A549 (cell line): ENCODE results near the gene KRT84. TPM values are rescaled to one million over a fixed set of nuclear protein-coding genes. Genes with fewer than 3 reads are reported as not detected.
A peak's percentile ranks its signal among the peaks of the same experiment; 100 is the strongest.

Source experiments
- ATAC-seq, 2 experiments: fragments of 200-7000 bp in 1 of 2; fragments of >200 bp in 1 of 2; cut with Nextera tagmentation in 1 of 2; cut with Tn5 transposase in 1 of 2; 3 replicates each; pipeline versions ENCODE4 v1.8.0 to v1.9.1; 2018 to 2020; ENCODE audit warnings: mild to moderate bottlenecking in 1 of 2, moderate library complexity in 1 of 2
- CTCF ChIA-PET: fragments of 300-600 bp; sonication (Branson Sonifier 250); formaldehyde crosslinking; extraction: SDS; loops from one replicate; lab custom pipeline; 2021; ENCODE audit warnings: antibody characterized with exemption, inconsistent platforms; lab: Yijun Ruan, JAX
- POLR2A ChIA-PET: fragments of 350-600 bp; formaldehyde crosslinking; extraction: SDS; loops from one replicate; lab custom pipeline; 2021; ENCODE audit warnings: antibody characterized with exemption, inconsistent platforms; lab: Yijun Ruan, JAX
- DNase-seq, 2 experiments: peaks; one replicate each; pipeline versions ENCODE4 v3.0.0 to v3.0.0-alpha.2; 2011 to 2016; ENCODE audit warnings: low read depth in 1 of 2, low spot score in 1 of 2
- FAIRE-seq: peaks from 2 replicates; lab custom pipeline; 2011; peaks lifted over from hg19 to GRCh38; lab: Jason Lieb, UNC
- H3K27ac ChIP-seq, 2 experiments: fragments of >200 bp; sonication (Bioruptor Twin); formaldehyde crosslinking; 3 replicates each; pipeline ENCODE4 v1.5.1; 2016 to 2017
- H3K4me1 ChIP-seq: fragments of >200 bp; sonication (Bioruptor Twin); formaldehyde crosslinking; 3 replicates; pipeline ENCODE4 v1.6.1; 2016
- H3K4me2 ChIP-seq: fragments of >200 bp; sonication (Bioruptor Twin); formaldehyde crosslinking; 3 replicates; pipeline ENCODE4 v1.6.1; 2016
- H3K4me3 ChIP-seq: fragments of >200 bp; sonication (Bioruptor Twin); formaldehyde crosslinking; 3 replicates; pipeline ENCODE4 v1.5.1; 2016
- H3K9me3 ChIP-seq: fragments of >200 bp; sonication (Bioruptor Twin); formaldehyde crosslinking; 3 replicates; pipeline ENCODE4 v1.6.1; 2016
- ATOH8 ChIP-seq: fragments of 250-450 bp; sonication (Bioruptor Pico); IDR thresholded peaks from 2 replicates; pipeline ENCODE4 v1.5.0; 2020; ENCODE audit warnings: low read depth, mild to moderate bottlenecking, moderate library complexity
- CEBPB ChIP-seq, 2 experiments: fragments of >200 bp in 1 of 2; sonication (Bioruptor Twin) in 1 of 2; formaldehyde crosslinking in 1 of 2; IDR thresholded peaks; 2 replicates each; pipeline ENCODE4 v1.6.1; 2012 to 2016
- FOXS1 ChIP-seq: fragments of 250-450 bp; sonication (Bioruptor Pico); IDR thresholded peaks from 2 replicates; pipeline ENCODE4 v1.5.0; 2020; ENCODE audit warnings: mild to moderate bottlenecking, moderate library complexity
- HEYL ChIP-seq: fragments of 250-450 bp; sonication (Bioruptor Pico); IDR thresholded peaks from 2 replicates; pipeline ENCODE4 v1.8.0; 2021; ENCODE audit warnings: mild to moderate bottlenecking, moderate library complexity
- JUNB ChIP-seq: fragments of >200 bp; sonication (Bioruptor Twin); formaldehyde crosslinking; IDR thresholded peaks from 2 replicates; pipeline ENCODE4 v1.6.1; 2016
- KDM1A ChIP-seq: fragments of 200-600 bp; sonication (generic); IDR thresholded peaks from 2 replicates; pipeline ENCODE4 v1.6.1; 2016; ENCODE audit warnings: low read depth, mild to moderate bottlenecking
- NR3C1 ChIP-seq: fragments of >200 bp; sonication (Bioruptor Twin); formaldehyde crosslinking; IDR thresholded peaks from 3 replicates; pipeline ENCODE4 v1.6.1; 2017
- POLR2A ChIP-seq: IDR thresholded peaks from 2 replicates; pipeline ENCODE4 v1.6.1; 2012; ENCODE audit warnings: mild to moderate bottlenecking, low read length
- POLR2AphosphoS2 ChIP-seq: conservative IDR thresholded peaks from 2 replicates; pipeline ENCODE4 v1.6.1; 2012; ENCODE audit warnings: low read length, improper control_type of control experiment, inconsistent platforms
- RAD21 ChIP-seq, 2 experiments: fragments of >200 bp in 1 of 2; sonication (Bioruptor Twin) in 1 of 2; formaldehyde crosslinking in 1 of 2; IDR thresholded peaks in 1 of 2; conservative IDR thresholded peaks in 1 of 2; 2 replicates in 1 of 2; 3 replicates in 1 of 2; pipeline ENCODE4 v1.6.1; 2012 to 2018; ENCODE audit warnings: inconsistent platforms in 1 of 2
- TFCP2L1 ChIP-seq: fragments of 250-450 bp; sonication (Bioruptor Pico); IDR thresholded peaks from 2 replicates; pipeline ENCODE4 v1.5.0; 2021; ENCODE audit warnings: mild to moderate bottlenecking
- USF2 ChIP-seq: fragments of 450-650 bp; IDR thresholded peaks from 2 replicates; pipeline ENCODE4 v1.6.1; 2014; ENCODE audit warnings: antibody characterized with exemption
- ZNF302 ChIP-seq: fragments of 250-450 bp; sonication (Bioruptor Pico); IDR thresholded peaks from 2 replicates; pipeline ENCODE4 v1.9.0; 2021; ENCODE audit warnings: inconsistent platforms, mild to moderate bottlenecking, moderate library complexity
- WGBS: methylation state at CpG from one replicate; pipeline ENCODE4 v1.1.6; 2017; ENCODE audit errors: missing lambda C conversion rate; 5-methylcytosine and 5-hydroxymethylcytosine counted together
- polyA minus RNA-seq: library from RNA; depleted of rRNA, polyadenylated mRNA; stranded (reverse); fragments of >200 nt; gene quantifications from 2 replicates; pipeline ENCODE4 v1.2.3, GENCODE V29; 2011; rRNA and poly(A)+ RNA removed
- polyA plus RNA-seq, 4 experiments: library from polyadenylated mRNA; depleted of rRNA in 3 of 4; stranded (reverse); fragments of >200 nt; fragmentation: RNase III in 1 of 4; extraction: RNeasy Plus Mini Kit Qiagen cat#74134 plus additional on column Dnase treatment in 1 of 4; gene quantifications; 2 replicates in 3 of 4; 3 replicates in 1 of 4; pipeline ENCODE4 v1.2.3, GENCODE V29; 2011 to 2017
- TF ChIP-seq, protein P1 (sequence below): fragments of 200-600 bp; sonication (generic); IDR thresholded peaks from 2 replicates; pipeline ENCODE4 v1.6.1; 2016; ENCODE audit warnings: antibody characterized with exemption, mild to moderate bottlenecking, moderate library complexity
- TF ChIP-seq, protein P2 (sequence below): IDR thresholded peaks from 2 replicates; pipeline ENCODE4 v1.6.1; 2012; ENCODE audit warnings: low read depth, borderline replicate concordance

Gene KRT84
- polyA plus RNA-seq (2011; rRNA removed) = not detected in 2 replicates
- 0.01 and 0.03 TPM in 2 replicates for polyA plus RNA-seq (2012; cell fraction: cytosol; rRNA removed)
- 0.02 and 0.05 TPM in 2 replicates for polyA plus RNA-seq (2012; cell fraction: nucleus; rRNA removed)
- not detected in 3 replicates for polyA plus RNA-seq (2017; fragmentation: RNase III; extraction: RNeasy Plus Mini Kit Qiagen cat#74134 plus additional on column Dnase treatment)
- polyA minus RNA-seq = not detected in 2 replicates

GRCh38 chr12:52385226-52385702 is at the start of gene KRT84:
TSS of gene KRT84 (minus strand) at chr12:52385652. CDS start at chr12:52385585, 67 bp downstream.
- no peak for ATAC-seq

GRCh38 chr12:52434760-52435530 is 49.5 kb upstream of the KRT84 start:
- ChIA-PET POLR2A (no interaction called here), CTCF (interaction anchor here (0.9 to 1.1 kb wide), 5 partner anchors 13 to 432 kb away, joined by 3 to 4 read pairs (median 3); no protein-coding TSS in a partner anchor)
- FAIRE-seq (peak; percentile 39), DNase-seq (no peak), ATAC-seq (no peak)
- Histone ChIP-seq H3K9me3 (no peaks in the 10 kb centered on the region), H3K4me1 (no peaks in the 10 kb centered on the region), H3K27ac (no peak overlapping the region), H3K4me2 (no peak overlapping the region), H3K4me3 (no peak overlapping the region)
- no peak for TF ChIP-seq POLR2AphosphoS2
- no peak for TF ChIP-seq KDM1A
- TF ChIP-seq RAD21 (conservative IDR thresholded peaks at IDR 0.05 in 1 of 2, IDR thresholded peaks at IDR 0.05 in 1 of 2) = no peak
- TF ChIP-seq CEBPB (IDR thresholded peaks at IDR 0.05) = 0 out of 4 replicates have a peak, but pooled peaks of 1 of the 2 experiments have one; percentile 15
- WGBS = 82% methylated on average over 6 of the region's 6 CpGs

More at GRCh38 chr12:52385226-52385702, at the start of gene KRT84:
- no peak within 1 kb of the TSS for H3K4me3 ChIP-seq
- FAIRE-seq = no peak
- no peak for DNase-seq
- ChIA-PET POLR2A (no interaction called here), CTCF (interaction anchor here (0.9 to 46.1 kb wide), 8 partner anchors 11 to 595 kb away, joined by 3 to 1221 read pairs (median 4); no protein-coding TSS in a partner anchor)
- no peak within 1 kb of the TSS for H3K27ac ChIP-seq
- 91% methylated on average over 11 of the region's 11 CpGs for WGBS
- H3K4me2 ChIP-seq = no peak within 1 kb of the TSS
- TF ChIP-seq JUNB = no peak
- TF ChIP-seq USF2 = no peak
- TF ChIP-seq POLR2A = no peak
- TF ChIP-seq CEBPB (IDR thresholded peaks at IDR 0.05) = no peak
- no peak for TF ChIP-seq HEYL (CRISPR knock-in tag)
- TF ChIP-seq NR3C1 = no peak
- TF ChIP-seq, protein P1, sequence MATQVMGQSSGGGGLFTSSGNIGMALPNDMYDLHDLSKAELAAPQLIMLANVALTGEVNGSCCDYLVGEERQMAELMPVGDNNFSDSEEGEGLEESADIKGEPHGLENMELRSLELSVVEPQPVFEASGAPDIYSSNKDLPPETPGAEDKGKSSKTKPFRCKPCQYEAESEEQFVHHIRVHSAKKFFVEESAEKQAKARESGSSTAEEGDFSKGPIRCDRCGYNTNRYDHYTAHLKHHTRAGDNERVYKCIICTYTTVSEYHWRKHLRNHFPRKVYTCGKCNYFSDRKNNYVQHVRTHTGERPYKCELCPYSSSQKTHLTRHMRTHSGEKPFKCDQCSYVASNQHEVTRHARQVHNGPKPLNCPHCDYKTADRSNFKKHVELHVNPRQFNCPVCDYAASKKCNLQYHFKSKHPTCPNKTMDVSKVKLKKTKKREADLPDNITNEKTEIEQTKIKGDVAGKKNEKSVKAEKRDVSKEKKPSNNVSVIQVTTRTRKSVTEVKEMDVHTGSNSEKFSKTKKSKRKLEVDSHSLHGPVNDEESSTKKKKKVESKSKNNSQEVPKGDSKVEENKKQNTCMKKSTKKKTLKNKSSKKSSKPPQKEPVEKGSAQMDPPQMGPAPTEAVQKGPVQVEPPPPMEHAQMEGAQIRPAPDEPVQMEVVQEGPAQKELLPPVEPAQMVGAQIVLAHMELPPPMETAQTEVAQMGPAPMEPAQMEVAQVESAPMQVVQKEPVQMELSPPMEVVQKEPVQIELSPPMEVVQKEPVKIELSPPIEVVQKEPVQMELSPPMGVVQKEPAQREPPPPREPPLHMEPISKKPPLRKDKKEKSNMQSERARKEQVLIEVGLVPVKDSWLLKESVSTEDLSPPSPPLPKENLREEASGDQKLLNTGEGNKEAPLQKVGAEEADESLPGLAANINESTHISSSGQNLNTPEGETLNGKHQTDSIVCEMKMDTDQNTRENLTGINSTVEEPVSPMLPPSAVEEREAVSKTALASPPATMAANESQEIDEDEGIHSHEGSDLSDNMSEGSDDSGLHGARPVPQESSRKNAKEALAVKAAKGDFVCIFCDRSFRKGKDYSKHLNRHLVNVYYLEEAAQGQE = no peak
- TF ChIP-seq FOXS1 (CRISPR knock-in tag) = no peak
- TF ChIP-seq ZNF302 (CRISPR knock-in tag) = no peak
- TF ChIP-seq ATOH8 = no peak
- no peak for TF ChIP-seq TFCP2L1 (CRISPR knock-in tag)
- TF ChIP-seq, protein P2, sequence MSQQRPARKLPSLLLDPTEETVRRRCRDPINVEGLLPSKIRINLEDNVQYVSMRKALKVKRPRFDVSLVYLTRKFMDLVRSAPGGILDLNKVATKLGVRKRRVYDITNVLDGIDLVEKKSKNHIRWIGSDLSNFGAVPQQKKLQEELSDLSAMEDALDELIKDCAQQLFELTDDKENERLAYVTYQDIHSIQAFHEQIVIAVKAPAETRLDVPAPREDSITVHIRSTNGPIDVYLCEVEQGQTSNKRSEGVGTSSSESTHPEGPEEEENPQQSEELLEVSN = no peak
- no peaks in the 10 kb centered on the region for H3K9me3 ChIP-seq
- H3K4me1 ChIP-seq = 0 out of 3 replicates have a peak, but pooled peaks cover 4% of the 10 kb centered on the region
